CD14-positive monocyte (primary cell): ENCODE measurements around the gene FADS1. TPM values are rescaled to one million over a fixed set of nuclear protein-coding genes. Genes with fewer than 3 reads are reported as not detected.

Experiments
- DNase-seq, 3 donors: peaks; one replicate each; pipeline ENCODE4 v3.0.0-alpha.2; 2011 to 2022
- H2AFZ ChIP-seq: 2 replicates; pipeline ENCODE4 v1.6.0; 2012; ENCODE audit warnings: mild to moderate bottlenecking, low read depth, low read length, inconsistent platforms; ENCODE audit not compliant: insufficient read depth, poor library complexity, severe bottlenecking
- H3K27ac ChIP-seq, 2 donors: 1 replicate in 1 of 2; 2 replicates in 1 of 2; pipeline ENCODE4 v1.5.1; 2012 to 2013; ENCODE audit warnings: low read length in 2 of 2, control low read depth in 1 of 2, inconsistent platforms in 1 of 2, low read depth in 1 of 2, mild to moderate bottlenecking in 1 of 2
- H3K27me3 ChIP-seq, 2 donors: one replicate each; pipeline versions ENCODE4 v1.6.0 to v1.6.1; 2011 to 2013; ENCODE audit warnings: low read length in 2 of 2; ENCODE audit not compliant: control insufficient read depth in 2 of 2, insufficient read depth in 2 of 2
- H3K36me3 ChIP-seq, 2 donors: replicated peaks in 1 of 2; 1 replicate in 1 of 2; 2 replicates in 1 of 2; pipeline versions ENCODE4 v1.5.1 to v1.6.1; 2012 to 2013; ENCODE audit warnings: low read length in 2 of 2, control low read depth in 1 of 2, inconsistent platforms in 1 of 2, mild to moderate bottlenecking in 1 of 2; ENCODE audit not compliant: insufficient read depth in 2 of 2, control insufficient read depth in 1 of 2
- H3K4me1 ChIP-seq, 2 donors: 1 replicate in 1 of 2; 2 replicates in 1 of 2; pipeline versions ENCODE4 v1.5.1 to v1.6.1; 2012 to 2013; ENCODE audit warnings: low read length in 2 of 2, control low read depth in 1 of 2, inconsistent platforms in 1 of 2, mild to moderate bottlenecking in 1 of 2, moderate library complexity in 1 of 2; ENCODE audit not compliant: insufficient read depth in 2 of 2, control insufficient read depth in 1 of 2
- H3K4me2 ChIP-seq: replicated peaks from 2 replicates; pipeline ENCODE3; 2012; ENCODE audit warnings: low read length, moderate library complexity, mild to moderate bottlenecking; ENCODE audit not compliant: poor library complexity, severe bottlenecking; ENCODE audit errors: extremely low read depth
- H3K4me3 ChIP-seq, 3 experiments: fragments of 200-600 bp in 1 of 3; sonication (generic) in 1 of 3; replicated peaks in 1 of 3; 1 replicate in 2 of 3; 2 replicates in 1 of 3; pipeline ENCODE4 v1.5.1; 2011 to 2013; ENCODE audit warnings: low read length in 3 of 3, mild to moderate bottlenecking in 3 of 3, control low read depth in 2 of 3, low read depth in 2 of 3, inconsistent platforms in 1 of 3, moderate library complexity in 1 of 3
- H3K79me2 ChIP-seq: 2 replicates; pipeline ENCODE4 v1.6.0; 2012; ENCODE audit warnings: mild to moderate bottlenecking, control low read depth, inconsistent platforms, low read length, moderate library complexity; ENCODE audit not compliant: insufficient read depth
- H3K9ac ChIP-seq: 2 replicates; pipeline ENCODE4 v1.6.0; 2017; ENCODE audit warnings: low read length, mild to moderate bottlenecking; ENCODE audit not compliant: insufficient read depth, poor library complexity, severe bottlenecking
- H3K9me3 ChIP-seq, 2 donors: replicated peaks in 1 of 2; 1 replicate in 1 of 2; 2 replicates in 1 of 2; pipeline versions ENCODE4 v1.5.1 to v1.6.1; 2012 to 2013; ENCODE audit warnings: low read length in 2 of 2, control low read depth in 1 of 2; ENCODE audit not compliant: control insufficient read depth in 1 of 2, insufficient read depth in 1 of 2
- H4K20me1 ChIP-seq: 2 replicates; pipeline ENCODE4 v1.6.0; 2012; ENCODE audit warnings: mild to moderate bottlenecking, low read length, control low read depth, moderate library complexity; ENCODE audit not compliant: insufficient read depth
- H3K27ac Mint-ChIP-seq, 7 donors: one replicate each; pipeline ENCODE4 v1.8.0; 2020; ENCODE audit warnings: mild to moderate bottlenecking in 7 of 7, mixed read lengths in 7 of 7, moderate library complexity in 6 of 7, inconsistent platforms in 2 of 7
- H3K27me3 Mint-ChIP-seq, 3 donors: one replicate each; pipeline ENCODE4 v1.8.0; 2021 to 2022; ENCODE audit warnings: low read depth in 3 of 3, mild to moderate bottlenecking in 3 of 3, mixed read lengths in 3 of 3, moderate library complexity in 3 of 3, inconsistent platforms in 1 of 3
- H3K36me3 Mint-ChIP-seq, 2 donors: one replicate each; pipeline ENCODE4 v1.8.0; 2020; ENCODE audit warnings: mixed read lengths in 2 of 2, inconsistent platforms in 1 of 2, mild to moderate bottlenecking in 1 of 2
- H3K4me1 Mint-ChIP-seq: one replicate; pipeline ENCODE4 v1.8.0; 2020; ENCODE audit warnings: mild to moderate bottlenecking, mixed read lengths
- H3K4me3 Mint-ChIP-seq, 2 donors: one replicate each; pipeline ENCODE4 v1.8.0; 2020; ENCODE audit warnings: mild to moderate bottlenecking in 2 of 2, mixed read lengths in 2 of 2, moderate library complexity in 1 of 2
- H3K9me3 Mint-ChIP-seq, 7 donors: one replicate each; pipeline ENCODE4 v1.8.0; 2020 to 2022; ENCODE audit warnings: mixed read lengths in 7 of 7, mild to moderate bottlenecking in 6 of 7, moderate library complexity in 6 of 7, inconsistent platforms in 2 of 7
- CTCF ChIP-seq: fragments of 200-600 bp; IDR thresholded peaks from one replicate; pipeline ENCODE4 v1.8.0; 2022; ENCODE audit warnings: antibody characterized with exemption, mild to moderate bottlenecking
- WGBS: methylation state at CpG from one replicate; pipeline ENCODE4 v1.1.5; 2013; ENCODE audit warnings: missing lambda C conversion rate; ENCODE audit not compliant: insufficient coverage; 5-methylcytosine and 5-hydroxymethylcytosine counted together
- intact Hi-C, 2 donors: fragments of 100-400 bp; cut with micrococcal nuclease; formaldehyde crosslinking; loops; one replicate each; pipeline versions ENCODE4 v1.15.0 to v1.15.1; 2023
- polyA plus RNA-seq, 3 donors: library from polyadenylated mRNA; depleted of rRNA in 1 of 3; unstranded in 2 of 3; stranded (reverse) in 1 of 3; fragments of 300-500 nt in 2 of 3; fragments of >200 nt in 1 of 3; fragmentation: Illumina TruSeq in 2 of 3; gene quantifications; 1 replicate in 2 of 3; 2 replicates in 1 of 3; pipeline ENCODE4 v1.2.3, GENCODE V29; 2012 to 2021

The FADS1 gene
- polyA plus RNA-seq, 3 donors: 10.6 to 31.8 (median 29.2) TPM

- no peaks in the 10 kb centered on the region for H3K27me3 ChIP-seq
- H3K9ac ChIP-seq: no peak overlapping the region
- no peak overlapping the region for H3K4me2 ChIP-seq
- intact Hi-C loops: no loop called here
- Mint-ChIP-seq H3K4me3 (no peak overlapping the region), H3K27ac (no peak overlapping the region), H3K9me3 (no peaks in the 10 kb centered on the region), H3K27me3 (peaks cover 2 to 7% (median 5%) of the 10 kb centered on the region in 3 donors), H3K4me1 (peaks cover 13% of the 10 kb centered on the region), H3K36me3 (no peaks in the 10 kb centered on the region)
- H3K4me3 ChIP-seq: no peak overlapping the region
- no peak overlapping the region for H2AFZ ChIP-seq
- no peaks in the 10 kb centered on the region for H3K36me3 ChIP-seq
- DNase-seq: no peak
- TF ChIP-seq CTCF: no peak
- H3K9me3 ChIP-seq: no peaks in the 10 kb centered on the region
- peaks cover 11% of the 10 kb centered on the region for H3K79me2 ChIP-seq
- peaks cover 16 to 23% of the 10 kb centered on the region in 2 donors for H3K4me1 ChIP-seq
- H3K27ac ChIP-seq: no peak overlapping the region
- H4K20me1 ChIP-seq: no peaks in the 10 kb centered on the region
- no CpG with 5 or more reads among the region's 2 CpGs for WGBS
Measured at GRCh38 chr11:61820174-61820573, 3.4 kb upstream of the FADS1 start.

GRCh38 chr11:61817471-61818202 lies 834 bp upstream of the FADS1 start:
- TF ChIP-seq CTCF: no peak
- Histone ChIP-seq H3K36me3 (peaks cover 0 to 6% of the 10 kb centered on the region in 2 donors), H3K4me2 (peak overlapping the region; percentile 99), H2AFZ (peak overlapping the region; percentile 78), H3K27ac (no peak overlapping the region), H4K20me1 (no peaks in the 10 kb centered on the region), H3K9ac (peak overlapping the region; percentile 94), H3K4me3 (peak overlapping the region in 2 of 3 experiments; percentile 29 to 90), H3K79me2 (peaks cover 16% of the 10 kb centered on the region), H3K27me3 (no peaks in the 10 kb centered on the region), H3K4me1 (peaks cover 20 to 35% of the 10 kb centered on the region in 2 donors), H3K9me3 (peaks cover 0 to 6% of the 10 kb centered on the region in 2 donors)
- WGBS: 100% methylated on average over 1 of the region's 6 CpGs
- Mint-ChIP-seq H3K4me3 (peak overlapping the region; percentile 83 to 94), H3K27ac (peak overlapping the region in 2 of 7 donors; percentile 50 to 60), H3K9me3 (peaks cover 0 to 5% (median 0%) of the 10 kb centered on the region in 7 donors), H3K36me3 (peaks cover 3 to 11% of the 10 kb centered on the region in 2 donors), H3K4me1 (peaks cover 17% of the 10 kb centered on the region), H3K27me3 (peaks cover 2 to 5% (median 3%) of the 10 kb centered on the region in 3 donors)
- intact Hi-C loops: loop anchor here in 1 of 2 donors (2.0 kb wide), 1 partner anchor 25 kb away; the partner anchor contains the start of genes FEN1 and TMEM258
- no peak for DNase-seq
